Mucosa of rectum (tissue), 2 donors: ENCODE results near the gene AKAP17A.

Experiments used
- H3K27ac ChIP-seq, 2 donors: one replicate each; pipeline ENCODE4 v1.7.0; 2013; ENCODE audit warnings: inconsistent platforms in 2 of 2, low read depth in 2 of 2, low read length in 2 of 2
- H3K27me3 ChIP-seq, 2 donors: one replicate each; pipeline ENCODE4 v1.7.0; 2013; ENCODE audit warnings: low read length in 2 of 2; ENCODE audit not compliant: control insufficient read depth in 2 of 2, insufficient read depth in 2 of 2
- H3K36me3 ChIP-seq, 2 donors: one replicate each; pipeline ENCODE4 v1.7.0; 2013; ENCODE audit warnings: low read length in 2 of 2; ENCODE audit not compliant: control insufficient read depth in 2 of 2, insufficient read depth in 2 of 2
- H3K4me1 ChIP-seq, 2 donors: one replicate each; pipeline ENCODE4 v1.7.0; 2013; ENCODE audit warnings: low read length in 2 of 2, mild to moderate bottlenecking in 1 of 2; ENCODE audit not compliant: control insufficient read depth in 2 of 2, insufficient read depth in 2 of 2
- H3K4me3 ChIP-seq, 2 donors: one replicate each; pipeline ENCODE4 v1.7.0; 2013; ENCODE audit warnings: low read length in 2 of 2
- H3K9ac ChIP-seq, 2 donors: one replicate each; pipeline ENCODE4 v1.7.0; 2013; ENCODE audit warnings: low read length in 2 of 2, low read depth in 1 of 2, mild to moderate bottlenecking in 1 of 2
- H3K9me3 ChIP-seq, 2 donors: one replicate each; pipeline ENCODE4 v1.7.0; 2013; ENCODE audit warnings: low read length in 2 of 2; ENCODE audit not compliant: control insufficient read depth in 2 of 2
- donor health status: healthy.
- donor health status: Normal muscosa, but diverticular disease.

Gene AKAP17A

GRCh38 chrX:1629244-1629643 is 37.8 kb downstream of the AKAP17A start:
- Histone ChIP-seq H3K4me3 (no peak overlapping the region), H3K36me3 (no peaks in the 10 kb centered on the region), H3K9ac (no peak overlapping the region), H3K4me1 (no peaks in the 10 kb centered on the region), H3K27ac (no peak overlapping the region), H3K27me3 (no peaks in the 10 kb centered on the region), H3K9me3 (no peaks in the 10 kb centered on the region)

DNA sequence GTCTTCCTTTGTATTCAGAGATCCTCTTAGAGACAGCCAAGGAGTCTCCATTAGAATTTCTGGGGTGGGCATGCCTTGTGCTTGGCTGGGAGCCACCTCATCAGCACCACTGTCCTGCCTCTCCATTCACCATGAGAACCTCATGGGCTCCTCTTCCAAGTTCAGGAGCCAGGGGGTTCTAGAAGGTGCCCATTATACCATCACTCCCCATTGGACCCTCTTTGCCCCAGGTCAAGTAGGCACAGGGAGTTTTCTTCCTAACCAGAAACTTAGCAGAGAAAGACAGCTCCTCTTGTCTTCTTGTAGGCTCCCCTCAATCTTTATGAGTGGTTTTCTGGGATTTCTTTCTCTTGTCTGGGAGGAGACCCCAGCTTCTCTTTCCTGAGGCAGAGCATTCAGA is 54.6 kb downstream of the AKAP17A start:
- no peaks in the 10 kb centered on the region for H3K4me1 ChIP-seq
- no peak overlapping the region for H3K4me3 ChIP-seq
- H3K9ac ChIP-seq, result no peak overlapping the region

DNA sequence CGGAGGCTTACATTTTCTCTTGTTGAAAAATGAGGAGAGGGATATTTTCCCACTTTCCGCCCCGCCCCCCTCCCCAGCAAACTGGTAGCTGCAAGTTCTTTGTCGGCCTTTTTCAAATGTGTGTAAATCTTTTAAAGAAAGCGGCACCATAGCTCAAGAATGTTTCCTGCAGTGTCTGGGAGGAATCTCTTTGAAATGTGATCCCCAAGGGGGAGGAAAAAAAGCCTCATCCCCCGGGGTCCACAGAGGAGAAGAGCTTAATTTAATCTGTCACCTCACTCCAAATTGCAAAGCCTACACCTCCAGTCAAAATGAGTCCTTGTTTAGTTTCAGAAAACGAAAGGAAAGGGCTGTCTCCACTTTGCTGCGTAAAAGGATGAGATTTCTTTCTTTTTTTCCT is 58.2 kb downstream of the AKAP17A start:
- no peaks in the 10 kb centered on the region for H3K36me3 ChIP-seq

More for the DNA sequence above, 54.6 kb downstream of the AKAP17A start:
- Histone ChIP-seq H3K36me3 (no peaks in the 10 kb centered on the region), H3K27me3 (no peaks in the 10 kb centered on the region), H3K27ac (no peak overlapping the region), H3K9me3 (peaks cover 3 to 4% of the 10 kb centered on the region in 2 donors)

More for the DNA sequence above, 58.2 kb downstream of the AKAP17A start:
- H3K27ac ChIP-seq, result no peak overlapping the region
- H3K27me3 ChIP-seq, result no peaks in the 10 kb centered on the region
- peaks cover 3 to 4% of the 10 kb centered on the region in 2 donors for H3K9me3 ChIP-seq
- no peaks in the 10 kb centered on the region for H3K4me1 ChIP-seq
- H3K9ac ChIP-seq, result no peak overlapping the region
- H3K4me3 ChIP-seq, result no peak overlapping the region
